IMR-90 (cell line): ENCODE data around the gene VPS54.

Experiments
- CTCF ChIP-seq: conservative IDR thresholded peaks from 2 replicates; pipeline ENCODE4 v1.5.1; 2012; ENCODE audit warnings: mild to moderate bottlenecking, low read depth, low read length, improper control_type of control experiment
- MAFK ChIP-seq: IDR thresholded peaks from 2 replicates; pipeline ENCODE4 v1.6.1; 2012; ENCODE audit warnings: low read depth, low read length, improper control_type of control experiment
- MXI1 ChIP-seq: IDR thresholded peaks from 2 replicates; pipeline ENCODE4 v1.6.1; 2012; ENCODE audit warnings: low read depth, mild to moderate bottlenecking, low read length, moderate library complexity, borderline replicate concordance
- POLR2A ChIP-seq: IDR thresholded peaks from 2 replicates; pipeline ENCODE4 v1.6.1; 2012; ENCODE audit warnings: mild to moderate bottlenecking, low read depth, low read length

- TF ChIP-seq CTCF (no peak), POLR2A (no peak), MAFK (no peak), MXI1 (no peak)
These were observed 119.6 kb downstream of the VPS54 start for GRCh38 chr2:63899639-63900038.
